ENCODE data around the gene MYLK.

Gene MYLK

GRCh38 chr3:123571973-123572365, 312.2 kb downstream of the MYLK start:
- no peak overlapping the region for H3K27ac ChIP-seq (ENCODE audit: low read length)
- no CpG with 5 or more reads among the region's 2 CpGs for WGBS (ENCODE audit: insufficient coverage, insufficient read length)
- H3K9me3 ChIP-seq (ENCODE audit: control insufficient read depth, insufficient read depth, low read length), result no peaks in the 10 kb centered on the region
- no peaks in the 10 kb centered on the region for H3K27me3 ChIP-seq (ENCODE audit: control insufficient read depth, insufficient read depth, low read length)
- no peak for DNase-seq (ENCODE audit: low read depth, low spot score)
- 0 out of 2 replicates have a peak, but pooled peaks cover 1% of the 10 kb centered on the region for H3K4me1 ChIP-seq (ENCODE audit: control insufficient read depth, insufficient read depth, low read length)
- no peaks in the 10 kb centered on the region for H3K36me3 ChIP-seq (ENCODE audit: control insufficient read depth, insufficient read depth, low read length)
- H3K4me3 ChIP-seq (ENCODE audit: low read length), result no peak overlapping the region

GRCh38 chr3:123571264-123571972, 312.7 kb downstream of the MYLK start:
- no peak overlapping the region for H3K27ac ChIP-seq (ENCODE audit: low read length)
- H3K4me3 ChIP-seq (ENCODE audit: low read length), result no peak overlapping the region
- H3K36me3 ChIP-seq (ENCODE audit: control insufficient read depth, insufficient read depth, low read length), result no peaks in the 10 kb centered on the region
- no peaks in the 10 kb centered on the region for H3K9me3 ChIP-seq (ENCODE audit: control insufficient read depth, insufficient read depth, low read length)
- DNase-seq (ENCODE audit: low read depth, low spot score), result no peak
- H3K27me3 ChIP-seq (ENCODE audit: control insufficient read depth, insufficient read depth, low read length), result no peaks in the 10 kb centered on the region
- H3K4me1 ChIP-seq (ENCODE audit: control insufficient read depth, insufficient read depth, low read length), result 0 out of 2 replicates have a peak, but pooled peaks cover 1% of the 10 kb centered on the region
- no CpG with 5 or more reads among the region's 4 CpGs for WGBS (ENCODE audit: insufficient coverage, insufficient read length)

- Histone ChIP-seq H3K4me3 (ENCODE audit: low read length) (no peak overlapping the region), H3K36me3 (ENCODE audit: control insufficient read depth, insufficient read depth, low read length) (no peaks in the 10 kb centered on the region), H3K9me3 (ENCODE audit: control insufficient read depth, insufficient read depth, low read length) (no peaks in the 10 kb centered on the region), H3K27ac (ENCODE audit: low read length) (no peak overlapping the region), H3K27me3 (ENCODE audit: control insufficient read depth, insufficient read depth, low read length) (no peaks in the 10 kb centered on the region), H3K4me1 (ENCODE audit: control insufficient read depth, insufficient read depth, low read length) (0 out of 2 replicates have a peak, but pooled peaks cover 1% of the 10 kb centered on the region)
- DNase-seq (ENCODE audit: low read depth, low spot score), result no peak
Measured at GRCh38 chr3:123568875-123569274, 315.3 kb downstream of the MYLK start.

GRCh38 chr3:123568034-123568433, 316.1 kb downstream of the MYLK start:
- Histone ChIP-seq H3K4me1 (ENCODE audit: control insufficient read depth, insufficient read depth, low read length) (0 out of 2 replicates have a peak, but pooled peaks cover 1% of the 10 kb centered on the region), H3K27ac (ENCODE audit: low read length) (no peak overlapping the region), H3K4me3 (ENCODE audit: low read length) (no peak overlapping the region), H3K36me3 (ENCODE audit: control insufficient read depth, insufficient read depth, low read length) (no peaks in the 10 kb centered on the region), H3K27me3 (ENCODE audit: control insufficient read depth, insufficient read depth, low read length) (no peaks in the 10 kb centered on the region), H3K9me3 (ENCODE audit: control insufficient read depth, insufficient read depth, low read length) (no peaks in the 10 kb centered on the region)
- WGBS (ENCODE audit: insufficient coverage, insufficient read length), result no CpG with 5 or more reads among the region's 7 CpGs
- DNase-seq (ENCODE audit: low read depth, low spot score), result no peak

GRCh38 chr3:123564056-123564455, 320.1 kb downstream of the MYLK start:
- H3K4me3 ChIP-seq (ENCODE audit: low read length), result no peak overlapping the region
- no peaks in the 10 kb centered on the region for H3K4me1 ChIP-seq (ENCODE audit: control insufficient read depth, insufficient read depth, low read length)
- H3K27me3 ChIP-seq (ENCODE audit: control insufficient read depth, insufficient read depth, low read length), result no peaks in the 10 kb centered on the region
- no peak overlapping the region for H3K27ac ChIP-seq (ENCODE audit: low read length)
- H3K36me3 ChIP-seq (ENCODE audit: control insufficient read depth, insufficient read depth, low read length), result no peaks in the 10 kb centered on the region
- DNase-seq (ENCODE audit: low read depth, low spot score), result no peak
- no CpG with 5 or more reads among the region's 6 CpGs for WGBS (ENCODE audit: insufficient coverage, insufficient read length)
- H3K9me3 ChIP-seq (ENCODE audit: control insufficient read depth, insufficient read depth, low read length), result no peaks in the 10 kb centered on the region

GRCh38 chr3:123562547-123562946, 321.6 kb downstream of the MYLK start:
- no peak for DNase-seq (ENCODE audit: low read depth, low spot score)
- Histone ChIP-seq H3K27me3 (ENCODE audit: control insufficient read depth, insufficient read depth, low read length) (no peaks in the 10 kb centered on the region), H3K4me1 (ENCODE audit: control insufficient read depth, insufficient read depth, low read length) (no peaks in the 10 kb centered on the region), H3K9me3 (ENCODE audit: control insufficient read depth, insufficient read depth, low read length) (no peaks in the 10 kb centered on the region), H3K36me3 (ENCODE audit: control insufficient read depth, insufficient read depth, low read length) (no peaks in the 10 kb centered on the region), H3K4me3 (ENCODE audit: low read length) (no peak overlapping the region), H3K27ac (ENCODE audit: low read length) (no peak overlapping the region)
- no CpG with 5 or more reads among the region's 1 CpG for whole genome bisulfite sequencing (ENCODE audit: insufficient coverage, insufficient read length)

GRCh38 chr3:123561188-123561587, 322.9 kb downstream of the MYLK start:
- no peaks in the 10 kb centered on the region for H3K9me3 ChIP-seq (ENCODE audit: control insufficient read depth, insufficient read depth, low read length)
- H3K27ac ChIP-seq (ENCODE audit: low read length), result no peak overlapping the region
- no peak for DNase-seq (ENCODE audit: low read depth, low spot score)
- no peaks in the 10 kb centered on the region for H3K27me3 ChIP-seq (ENCODE audit: control insufficient read depth, insufficient read depth, low read length)
- no peaks in the 10 kb centered on the region for H3K36me3 ChIP-seq (ENCODE audit: control insufficient read depth, insufficient read depth, low read length)
- no peak overlapping the region for H3K4me3 ChIP-seq (ENCODE audit: low read length)
- WGBS (ENCODE audit: insufficient coverage, insufficient read length), result no CpG with 5 or more reads among the region's 2 CpGs
- H3K4me1 ChIP-seq (ENCODE audit: control insufficient read depth, insufficient read depth, low read length), result no peaks in the 10 kb centered on the region

Data from iPS DF 6.9 (cell line).